H1 (cell line): ENCODE results near the gene KDM6B. TPM values are rescaled to one million over a fixed set of nuclear protein-coding genes. Genes with fewer than 3 reads are reported as not detected.

ENCODE experiments used
- ASH2L ChIP-seq: fragments of 200-600, 300-600 bp; sonication (generic); IDR thresholded peaks from one replicate; pipeline ENCODE4 v1.7.1; 2017; ENCODE audit warnings: low read length
- ATF3 ChIP-seq: IDR thresholded peaks from 2 replicates; pipeline ENCODE4 v1.6.1; 2011; ENCODE audit warnings: low read depth, mild to moderate bottlenecking, low read length; ENCODE audit not compliant: insufficient read depth
- BRCA1 ChIP-seq: IDR thresholded peaks from 2 replicates; pipeline ENCODE4 v1.6.1; 2012; ENCODE audit warnings: low read depth, low read length, improper control_type of control experiment
- CBX5 ChIP-seq: fragments of 300-800, 300-1000 bp; sonication (generic); IDR thresholded peaks from 2 replicates; pipeline ENCODE4 v1.7.1; 2016; ENCODE audit warnings: antibody characterized with exemption, low read length, low read depth
- CBX8 ChIP-seq: fragments of 300-800, 300-1000 bp; sonication (generic); IDR thresholded peaks from 2 replicates; pipeline ENCODE4 v1.7.1; 2016; ENCODE audit warnings: low read depth, low read length, borderline replicate concordance
- CREB1 ChIP-seq: IDR thresholded peaks from 2 replicates; pipeline ENCODE4 v1.6.1; 2012; ENCODE audit warnings: inconsistent platforms
- E2F6 ChIP-seq: IDR thresholded peaks from 2 replicates; pipeline ENCODE4 v1.6.1; 2012; ENCODE audit warnings: inconsistent platforms
- EZH2 ChIP-seq: fragments of 200-600 bp; sonication (generic); IDR thresholded peaks from 2 replicates; pipeline ENCODE4 v1.7.1; 2012; ENCODE audit warnings: low read depth, mild to moderate bottlenecking, moderate library complexity, low read length, inconsistent platforms; ENCODE audit not compliant: severe bottlenecking
- FOSL1 ChIP-seq: IDR thresholded peaks from 2 replicates; pipeline ENCODE4 v1.6.1; 2011; ENCODE audit warnings: mild to moderate bottlenecking, low read depth, low read length, moderate library complexity; ENCODE audit not compliant: insufficient read depth
- GTF2F1 ChIP-seq: IDR thresholded peaks from 2 replicates; pipeline ENCODE4 v1.6.1; 2012; ENCODE audit warnings: low read depth, low read length, improper control_type of control experiment, borderline replicate concordance
- JUND ChIP-seq: IDR thresholded peaks from 2 replicates; pipeline ENCODE4 v1.6.1; 2011; ENCODE audit warnings: mild to moderate bottlenecking, improper control_type of control experiment, low read length
- KDM5A ChIP-seq: fragments of 200-600 bp; IDR thresholded peaks from 2 replicates; pipeline ENCODE4 v1.7.1; 2012; ENCODE audit warnings: mild to moderate bottlenecking, low read length, inconsistent platforms, mixed read lengths
- MAX ChIP-seq: IDR thresholded peaks from 2 replicates; pipeline ENCODE4 v1.6.1; 2012; ENCODE audit warnings: inconsistent platforms
- RAD21 ChIP-seq, 2 experiments: IDR thresholded peaks in 1 of 2; conservative IDR thresholded peaks in 1 of 2; 2 replicates each; pipeline ENCODE4 v1.6.1; 2011; ENCODE audit warnings: low read depth in 2 of 2, low read length in 2 of 2, improper control_type of control experiment in 1 of 2, inconsistent platforms in 1 of 2, mild to moderate bottlenecking in 1 of 2, moderate library complexity in 1 of 2
- RFX5 ChIP-seq: IDR thresholded peaks from 2 replicates; pipeline ENCODE4 v1.6.1; 2011; ENCODE audit warnings: low read depth, low read length, improper control_type of control experiment, borderline replicate concordance
- RXRA ChIP-seq: IDR thresholded peaks from 2 replicates; pipeline ENCODE4 v1.6.1; 2011; ENCODE audit warnings: low read depth, mild to moderate bottlenecking, low read length, moderate library complexity; ENCODE audit not compliant: insufficient read depth
- SAP30 ChIP-seq: fragments of 300-600 bp; sonication (generic); IDR thresholded peaks from 2 replicates; pipeline ENCODE4 v1.7.1; 2012; ENCODE audit warnings: low read length, moderate library complexity, mild to moderate bottlenecking, inconsistent platforms; ENCODE audit not compliant: insufficient read depth, insufficient replicate concordance
- SIX5 ChIP-seq: IDR thresholded peaks from 2 replicates; pipeline ENCODE4 v1.6.1; 2011; ENCODE audit warnings: mild to moderate bottlenecking, low read depth, low read length
- SP1 ChIP-seq: IDR thresholded peaks from 2 replicates; pipeline ENCODE4 v1.6.1; 2011; ENCODE audit warnings: low read depth, low read length
- SP2 ChIP-seq: IDR thresholded peaks from 2 replicates; pipeline ENCODE4 v1.6.1; 2012; ENCODE audit warnings: mild to moderate bottlenecking, low read length, inconsistent platforms
- SP4 ChIP-seq: IDR thresholded peaks from 2 replicates; pipeline ENCODE4 v1.6.1; 2012; ENCODE audit warnings: low read length, inconsistent platforms
- TBP ChIP-seq: IDR thresholded peaks from 2 replicates; pipeline ENCODE4 v1.6.1; 2011; ENCODE audit warnings: low read depth, low read length, improper control_type of control experiment
- TCF12 ChIP-seq: IDR thresholded peaks from 2 replicates; pipeline ENCODE4 v1.6.1; 2011; ENCODE audit warnings: low read depth, mild to moderate bottlenecking, low read length
- TEAD4 ChIP-seq: IDR thresholded peaks from 2 replicates; pipeline ENCODE4 v1.6.1; 2012; ENCODE audit warnings: low read depth, low read length, inconsistent platforms, mixed read lengths
- polyA plus RNA-seq, 7 experiments: library from polyadenylated mRNA; depleted of rRNA in 3 of 7; stranded (reverse) in 5 of 7; unstranded in 2 of 7; fragments of >200 nt in 5 of 7; fragments of 200-250 nt in 2 of 7; gene quantifications; 1 replicate in 5 of 7; 2 replicates in 1 of 7; 4 replicates in 1 of 7; pipeline versions ENCODE4 v1.2.1 to v1.2.3, GENCODE V29; 2011 to 2013; ENCODE audit warnings: missing spikeins in 2 of 7, mixed read lengths in 2 of 7
- total RNA-seq: library from RNA; stranded (reverse); fragmentation: NEBNext Ultra II Directional; extraction: Animal tissue kit (Norgen Biotek cat#: 25700); gene quantifications from 2 replicates; pipeline ENCODE4 v1.2.1, GENCODE V29; 2021

Gene KDM6B
- total and polyA plus RNA-seq, 2 of the 8 experiments (the other 6 are each of a cell fraction or from before 2014, with no cell fraction given): 0.48 to 3.7 TPM

GRCh38 chr17:7854851-7855659 lies 21.0 kb downstream of the KDM6B start, which contains the start of gene TMEM88 (continued):
- TF ChIP-seq SP4: no peak
- no peak for TF ChIP-seq SAP30
- TF ChIP-seq SP2: no peak
- TF ChIP-seq TBP: no peak
- no peak for TF ChIP-seq RFX5
- TF ChIP-seq RXRA: no peak
- no peak for TF ChIP-seq KDM5A
- peak; percentile 70 for TF ChIP-seq ASH2L
- TF ChIP-seq JUND: no peak
- TF ChIP-seq MAX: peak; percentile 90
- TF ChIP-seq E2F6: peak; percentile 88
- no peak for TF ChIP-seq GTF2F1
- no peak for TF ChIP-seq FOSL1
- TF ChIP-seq SIX5: no peak
- peak; percentile 91 for TF ChIP-seq TEAD4
- 0 out of 2 replicates have a peak, but pooled peaks have one; percentile 43 for TF ChIP-seq TCF12
- TF ChIP-seq BRCA1: no peak
- TF ChIP-seq CREB1: no peak
- TF ChIP-seq CBX8: no peak
- no peak for TF ChIP-seq CBX5
- TF ChIP-seq SP1: 0 out of 2 replicates have a peak, but pooled peaks have one; percentile 46
- TF ChIP-seq RAD21 (IDR thresholded peaks at IDR 0.05 in 1 of 2, conservative IDR thresholded peaks at IDR 0.05 in 1 of 2; ENCODE audit: low read depth in 2 of 2, low read length in 2 of 2): no peak
- TF ChIP-seq ATF3: no peak
- TF ChIP-seq EZH2: peak; percentile 76
